Caki2 (cell line): ENCODE results near the gene GLRX3. TPM values are rescaled to one million over a fixed set of nuclear protein-coding genes. Genes with fewer than 3 reads are reported as not detected.

Experiments
- DNase-seq: peaks from one replicate; pipeline ENCODE4 v3.0.0-alpha.2; 2015; ENCODE audit warnings: low read depth
- in situ Hi-C: cut with HindIII; loops from 2 replicates; pipeline ENCODE4 v1.10.0; 2016; ENCODE audit warnings: low sequenced_read_pairs, low pct_unique_long_range_greater_than_20kb, mixed read lengths
- total RNA-seq: library from RNA; depleted of rRNA; stranded (reverse); fragments of >200 nt; shearing (Covaris generic); gene quantifications from 2 replicates; pipeline ENCODE4 v1.2.3, GENCODE V29; 2014; ENCODE audit warnings: low replicate concordance; rRNA removed

Gene GLRX3
- total RNA-seq, 1 experiment from 2014 or later, result 332 TPM

DNA sequence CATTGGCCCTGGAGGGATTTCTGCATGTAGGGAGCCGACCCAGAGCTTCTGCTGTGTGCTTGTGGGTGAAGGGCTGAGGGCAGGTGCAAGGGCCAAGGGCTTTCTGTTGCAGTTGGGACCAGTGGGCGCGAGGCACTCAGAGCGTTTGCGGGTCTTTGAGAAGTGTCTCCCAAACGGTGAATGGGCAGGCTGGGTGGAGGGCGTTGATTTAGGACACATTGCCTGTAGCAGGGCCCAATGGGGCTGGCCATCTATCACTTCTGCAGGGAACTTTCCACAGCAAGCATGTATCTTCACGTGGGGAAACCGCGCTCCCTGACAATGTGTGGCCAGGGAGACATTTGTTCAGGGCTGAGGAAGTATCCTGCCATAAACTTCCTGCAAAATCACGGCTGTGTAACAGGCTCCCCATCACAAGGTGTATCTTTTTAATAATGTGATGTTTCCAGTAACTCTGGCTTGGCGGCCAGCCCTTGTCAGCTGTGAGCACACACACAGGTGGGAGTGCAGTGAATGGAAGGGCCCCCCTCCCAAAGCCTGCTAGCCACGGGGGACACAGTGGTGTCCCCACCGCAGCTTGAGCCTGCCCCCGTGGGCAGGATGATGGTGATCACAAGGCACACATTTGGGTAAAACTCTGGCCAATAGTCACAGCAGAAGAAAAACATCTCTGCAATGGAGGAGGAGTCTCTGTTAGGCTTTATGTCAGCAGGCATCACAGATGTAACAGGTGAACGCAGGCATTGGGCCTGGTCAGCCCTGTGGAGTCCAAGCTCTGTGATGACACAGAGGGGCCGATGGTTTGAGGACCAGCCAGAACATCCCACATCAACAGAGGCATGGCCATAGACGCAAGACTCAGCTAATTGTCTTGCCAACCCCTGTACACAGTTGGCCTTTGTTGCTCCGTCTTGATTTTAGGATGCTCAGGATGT lies 84.3 kb downstream of the GLRX3 start:
- in situ Hi-C loops, result no loop called here
- DNase-seq, result no peak

DNA sequence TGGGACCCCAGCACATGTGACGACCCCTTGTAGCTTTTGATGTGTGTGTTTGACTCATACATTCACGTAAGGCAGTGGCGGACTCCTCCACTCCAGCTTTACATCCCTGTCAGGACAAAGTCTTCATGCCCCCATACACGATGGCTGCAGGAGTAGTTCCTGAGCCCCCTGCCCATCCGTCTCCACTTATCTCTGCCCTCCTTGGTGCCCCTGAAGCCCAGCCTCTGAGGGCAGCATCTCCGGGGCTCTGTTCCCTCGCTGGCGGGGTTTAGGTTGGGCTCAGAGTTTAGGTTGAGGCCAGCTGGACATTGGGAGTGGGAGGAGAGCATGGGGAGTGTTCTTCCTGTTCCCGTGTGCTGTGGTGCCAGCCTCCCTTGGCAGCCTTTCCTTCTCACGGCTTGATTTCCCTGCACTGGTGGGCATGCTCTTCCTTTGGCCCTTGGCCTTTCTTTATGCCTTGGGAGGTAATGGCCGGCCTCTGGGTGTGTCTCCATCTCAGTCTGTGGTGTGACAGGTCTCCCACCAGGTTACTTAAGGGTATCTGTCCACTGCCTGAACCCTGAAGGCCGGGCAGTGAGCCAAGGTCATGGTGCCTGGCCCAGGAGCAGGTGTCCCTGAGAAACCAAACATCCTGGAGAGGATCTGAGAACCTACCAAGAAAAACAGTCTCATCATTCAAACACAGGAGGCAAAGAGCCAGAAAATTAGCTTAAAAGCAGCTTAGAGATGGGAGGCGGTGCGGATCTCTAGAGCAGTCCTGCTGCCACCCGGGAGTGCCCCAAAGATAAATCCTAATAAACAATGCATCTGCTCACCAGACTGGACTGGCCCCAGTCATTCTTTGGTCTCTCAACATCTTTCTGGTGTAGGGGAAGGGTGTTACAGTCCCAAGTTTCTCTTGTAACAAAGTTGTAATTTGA lies 85.5 kb downstream of the GLRX3 start:
- in situ Hi-C loops, result no loop called here
- no peak for DNase-seq

DNA sequence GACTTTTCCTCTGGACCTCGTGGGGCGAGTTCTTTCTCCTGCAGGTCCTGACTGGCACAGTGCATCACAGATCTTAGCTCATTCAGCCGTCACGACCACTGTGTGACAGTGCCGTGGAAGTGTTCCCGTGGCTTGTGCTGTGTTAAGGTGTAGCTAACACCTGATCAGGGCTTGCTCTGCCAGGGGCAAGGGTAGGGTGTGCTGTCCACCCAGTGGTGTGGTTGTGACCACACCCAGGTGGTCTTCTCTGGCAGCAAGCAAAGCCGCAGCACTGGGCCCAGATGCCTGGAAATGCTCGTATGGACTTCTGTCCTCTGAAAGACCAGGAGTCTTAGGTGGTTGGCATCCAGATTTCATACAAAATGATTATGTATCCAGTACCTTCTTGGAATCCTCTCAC lies 86.2 kb downstream of the GLRX3 start:
- in situ Hi-C loops, result no loop called here
- DNase-seq, result no peak

DNA sequence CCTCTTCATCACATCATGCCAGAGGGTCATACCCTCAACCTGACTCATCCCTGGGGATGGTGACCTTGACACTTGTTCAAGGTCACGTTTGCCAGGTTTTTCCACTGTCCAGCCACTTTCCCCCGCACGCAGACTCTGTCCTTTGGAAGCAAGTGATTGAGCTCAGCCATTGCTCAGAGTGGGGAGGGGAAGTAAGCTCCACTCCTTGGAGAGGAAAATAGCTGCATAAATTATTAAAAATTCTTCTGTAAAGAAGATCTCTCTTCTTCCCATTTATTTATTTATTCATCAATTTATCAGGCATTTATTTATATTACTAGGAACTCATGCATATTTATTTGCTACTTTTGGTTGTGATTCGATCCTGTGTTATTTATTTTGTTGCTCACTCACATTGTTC lies 88.0 kb downstream of the GLRX3 start:
- in situ Hi-C loops, result no loop called here
- DNase-seq, result no peak

DNA sequence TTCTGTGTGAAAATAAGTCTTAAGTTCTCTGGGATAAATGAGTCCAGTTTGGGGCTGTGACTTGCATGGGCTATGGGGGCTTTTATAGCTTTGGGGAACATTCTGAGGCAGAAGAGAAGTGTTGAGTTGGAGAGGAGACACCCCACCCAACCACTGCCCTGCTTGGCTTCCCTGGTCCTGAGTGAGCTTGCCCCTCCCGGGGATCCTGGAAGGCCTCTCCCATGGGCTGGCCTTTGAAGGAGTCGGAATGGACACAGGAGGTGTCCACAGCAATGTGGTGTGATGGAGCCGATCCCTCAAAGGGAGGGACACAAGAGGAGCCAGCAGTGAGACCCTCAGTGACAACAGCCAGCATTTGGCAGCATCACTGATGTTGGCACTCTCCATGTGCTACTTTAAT lies 89.8 kb downstream of the GLRX3 start:
- DNase-seq, result no peak
- in situ Hi-C loops, result no loop called here

DNA sequence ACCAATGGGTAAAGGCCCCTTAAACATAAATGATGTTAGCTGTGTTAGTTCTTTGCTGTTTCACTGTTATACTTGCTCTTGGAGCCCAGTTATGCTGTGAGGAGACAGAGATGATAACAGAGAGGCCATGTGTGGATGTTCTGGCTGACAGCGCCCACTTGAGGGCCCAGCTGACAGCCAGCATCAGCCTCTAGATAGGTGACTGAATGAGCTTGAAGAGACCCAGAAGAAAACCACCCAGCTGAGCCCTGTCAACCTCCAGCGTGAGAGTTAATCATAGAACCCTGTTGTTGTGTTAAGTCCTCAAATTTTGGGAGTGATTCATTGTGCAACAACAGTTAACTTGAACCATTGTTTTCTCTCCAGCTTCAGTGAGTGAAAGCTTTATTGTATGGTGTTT lies 91.7 kb downstream of the GLRX3 start:
- DNase-seq, result no peak
- in situ Hi-C loops, result no loop called here

Other genes with a start within 250 kb of the GLRX3 start
- gene EBF3, start 172.1 kb upstream of the GLRX3 start, total RNA-seq, result not detected in 2 replicates
- gene C10orf143, start 25.6 kb upstream of the GLRX3 start, total RNA-seq, result 4.8 TPM in 1 of 2 replicates, not detected in the other